K562 treated with DMSO at 1 percent for 4 hours (cell line): ENCODE results near the gene PAFAH1B1. TPM values are rescaled to one million over a fixed set of nuclear protein-coding genes. Genes with fewer than 3 reads are reported as not detected.

Experiments
- total RNA-seq: library from RNA; unstranded; fragments of 300-600 nt; gene quantifications from 2 replicates; pipeline ENCODE4 v1.2.3, GENCODE V29; 2022; ENCODE audit not compliant: insufficient read depth

The PAFAH1B1 gene
- 16.5 and 21.3 TPM in 2 replicates for total RNA-seq

GRCh38 chr17:2592971-2593820 lies at the start of gene PAFAH1B1:
PAFAH1B1 (plus strand) TSS chr17:2593654; CDS start chr17:2638289, 44,635 bp downstream.

GRCh38 chr17:2711608-2712299 lies 118.3 kb downstream of the PAFAH1B1 start, which contains the start of gene CLUH:
CLUH (minus strand) TSS chr17:2711764; CDS start chr17:2711661, 103 bp downstream.

Other genes with a start within 250 kb of the PAFAH1B1 start
- gene MNT, start 192.6 kb upstream of the PAFAH1B1 start, total RNA-seq: 6.3 and 6.8 TPM in 2 replicates
- 3.4 and 8.1 TPM in 2 replicates for gene METTL16, start 81.8 kb upstream of the PAFAH1B1 start, total RNA-seq
- 41.7 and 49.7 TPM in 2 replicates for gene CLUH, start 118.1 kb downstream of the PAFAH1B1 start, total RNA-seq
- not detected in 2 replicates for gene CCDC92B, start 156.0 kb downstream of the PAFAH1B1 start, total RNA-seq
- not detected in 2 replicates for gene RAP1GAP2, start 202.8 kb downstream of the PAFAH1B1 start, total RNA-seq